ENCODE results near the gene KLHDC8B. TPM values are rescaled to one million over a fixed set of nuclear protein-coding genes. Genes with fewer than 3 reads are reported as not detected.

The KLHDC8B gene
- total and polyA plus RNA-seq, 2 of the 4 experiments (the other 2 are of a cell fraction): 16.3 to 16.5 TPM

GRCh38 chr3:49132437-49133225 lies 38.8 kb upstream of the KLHDC8B start, which contains the start of gene LAMB2:
TSS of gene LAMB2 (minus strand) at chr3:49133050. CDS start at chr3:49132867, 183 bp downstream.
- Histone ChIP-seq H3K4ac (ENCODE audit: low read depth, low read length) (peak within 1 kb of the TSS; percentile 98), H4K91ac (ENCODE audit: insufficient read depth, low read depth, low read length) (peak within 1 kb of the TSS; percentile 99), H3K23ac (ENCODE audit: low read depth, low read length) (peak within 1 kb of the TSS; percentile 88), H2AK5ac (ENCODE audit: low read depth, low read length) (peak within 1 kb of the TSS; percentile 97), H2BK20ac (ENCODE audit: low read depth, low read length) (peak within 1 kb of the TSS; percentile 65), H3K56ac (ENCODE audit: extremely low read depth, insufficient read depth, low read length) (peak within 1 kb of the TSS; percentile 94), H2BK5ac (ENCODE audit: low read depth, low read length, poor library complexity, severe bottlenecking) (peak within 1 kb of the TSS; percentile 97), H3K4me1 (ENCODE audit: control insufficient read depth, insufficient read depth, low read length) (peaks cover 9% of the 10 kb centered on the region), H3K36me3 (ENCODE audit: control insufficient read depth, insufficient read depth, low read length) (peaks cover 37% of the 10 kb centered on the region), H4K5ac (ENCODE audit: low read depth, low read length) (peak within 1 kb of the TSS; percentile 98), H3K9me1 (ENCODE audit: insufficient read depth, low read length) (peaks cover 37% of the 10 kb centered on the region), H2AK9ac (replicated peaks; ENCODE audit: low read depth, low read length, poor library complexity) (peak within 1 kb of the TSS; percentile 99), H3K79me1 (ENCODE audit: low read depth in 1 of 2, low read length in 2 of 2) (peaks cover 18 to 62% of the 10 kb centered on the region in 2 experiments), H3K9me3 (ENCODE audit: control insufficient read depth, insufficient read depth, low read length) (no peaks in the 10 kb centered on the region), H3K4me3 (ENCODE audit: insufficient read depth, low read depth, low read length) (peak within 1 kb of the TSS; percentile 68), H2BK120ac (ENCODE audit: low read depth, low read length) (peak within 1 kb of the TSS; percentile 70), H3K9ac (ENCODE audit: low read depth, low read length) (peak within 1 kb of the TSS; percentile 97), H3K4me2 (ENCODE audit: low read depth, low read length) (peak within 1 kb of the TSS; percentile 88), H3K27me3 (ENCODE audit: control insufficient read depth, insufficient read depth, low read length) (no peaks in the 10 kb centered on the region), H3K14ac (replicated peaks; ENCODE audit: low read depth, low read length) (peak within 1 kb of the TSS; percentile 98), H3K27ac (ENCODE audit: insufficient read depth, low read length) (peak within 1 kb of the TSS; percentile 99), H4K8ac (ENCODE audit: low read depth in 2 of 2, low read length in 2 of 2) (peak within 1 kb of the TSS; percentile 83 to 97), H2BK15ac (ENCODE audit: low read depth, low read length) (peak within 1 kb of the TSS; percentile 67; the same call in 2 of the 3 replicates), H3K18ac (ENCODE audit: low read depth, low read length) (peak within 1 kb of the TSS; percentile 97), H4K20me1 (ENCODE audit: insufficient read depth, low read length) (peaks cover 12% of the 10 kb centered on the region), H2AFZ (replicated peaks; ENCODE audit: low read length, poor library complexity) (peak within 1 kb of the TSS; percentile 97)
- BruUV-seq (replicated peaks): TSS peak; percentile 97
- CTCF ChIA-PET: no interaction called here
- no peak for TF ChIP-seq BHLHE40 (IDR thresholded peaks at IDR 0.05; ENCODE audit: low read depth, low read length)
- TF ChIP-seq MXI1 (IDR thresholded peaks at IDR 0.05; ENCODE audit: borderline replicate concordance, low read depth, low read length): no peak
- TF ChIP-seq CEBPB (IDR thresholded peaks at IDR 0.05; ENCODE audit: low read depth, low read length): no peak
- no peak for TF ChIP-seq RCOR1 (IDR thresholded peaks at IDR 0.05; ENCODE audit: insufficient replicate concordance, low read length)
- peak; percentile 45; the same call in 1 of the 2 replicates for TF ChIP-seq POLR2A (IDR thresholded peaks at IDR 0.05; ENCODE audit: low read depth, low read length)
- TF ChIP-seq, protein P1, sequence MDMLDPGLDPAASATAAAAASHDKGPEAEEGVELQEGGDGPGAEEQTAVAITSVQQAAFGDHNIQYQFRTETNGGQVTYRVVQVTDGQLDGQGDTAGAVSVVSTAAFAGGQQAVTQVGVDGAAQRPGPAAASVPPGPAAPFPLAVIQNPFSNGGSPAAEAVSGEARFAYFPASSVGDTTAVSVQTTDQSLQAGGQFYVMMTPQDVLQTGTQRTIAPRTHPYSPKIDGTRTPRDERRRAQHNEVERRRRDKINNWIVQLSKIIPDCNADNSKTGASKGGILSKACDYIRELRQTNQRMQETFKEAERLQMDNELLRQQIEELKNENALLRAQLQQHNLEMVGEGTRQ (IDR thresholded peaks at IDR 0.05; ENCODE audit: low read depth, low read length): no peak
- TF ChIP-seq CTCF (conservative IDR thresholded peaks at IDR 0.05; ENCODE audit: low read depth, low read length): no peak
- TF ChIP-seq MAZ (IDR thresholded peaks at IDR 0.05; ENCODE audit: borderline replicate concordance, low read depth, low read length): peak; percentile 90; the same call in 1 of the 2 replicates
- no peak for TF ChIP-seq MAFK (IDR thresholded peaks at IDR 0.05; ENCODE audit: low read depth, low read length)
- in situ Hi-C loops (cut with MboI; ENCODE audit: low sequenced_read_pairs) (no loop called here), dilution Hi-C loops (cut with HindIII; ENCODE audit: low sequenced_read_pairs, unreplicated experiment) (no loop called here), intact Hi-C loops (cut with micrococcal nuclease) (loop anchor here (2.0 kb wide), 1 partner anchor 144 kb away; the partner anchor contains the start of gene C3orf62)
- peak; percentile 83 for ATAC-seq (ENCODE audit: low read depth)
- 1% methylated on average over 12 of the region's 28 CpGs; no CpG with 5 or more reads in 1 of the 2 experiments for WGBS, 2 experiments (ENCODE audit: extremely low coverage in 2 of 2, insufficient read length in 1 of 2)
- peak; percentile 74 for DNase-seq
- POLR2A ChIA-PET (ENCODE audit: unreplicated experiment): interaction anchor here (0.5 to 1.2 kb wide), 5 partner anchors 12 to 229 kb away, joined by 3 to 7 read pairs (median 3); partner anchors contain the start of gene USP19
